Activated CD8-positive, alpha-beta memory T cell treated with anti-CD3 and anti-CD28 coated beads, Interleukin-2, amount 10 ng/mL, durations not matched to agents 7 days and 5 days (primary cell): ENCODE results near the gene CACNB1. TPM values are rescaled to one million over a fixed set of nuclear protein-coding genes. Genes with fewer than 3 reads are reported as not detected.

Experiments
- ATAC-seq: fragments of 150-1000 bp; cut with Tn5 transposase; one replicate; pipeline ENCODE4 v1.10.0; 2021; ENCODE audit warnings: moderate library complexity
- CTCF ChIA-PET: fragments of 350-600 bp; sonication (Branson Sonifier 250); formaldehyde crosslinking; loops from one replicate; lab custom pipeline; 2021; ENCODE audit warnings: antibody characterized with exemption; lab: Charles Lee
- DNase-seq: peaks from one replicate; pipeline ENCODE4 v3.0.0-alpha.2; 2020
- H3K27ac Mint-ChIP-seq: one replicate; pipeline ENCODE4 v1.8.0; 2021; ENCODE audit warnings: mild to moderate bottlenecking, mixed read lengths
- H3K27me3 Mint-ChIP-seq: one replicate; pipeline ENCODE4 v1.8.0; 2021; ENCODE audit warnings: mixed read lengths
- H3K36me3 Mint-ChIP-seq: one replicate; pipeline ENCODE4 v1.8.0; 2021; ENCODE audit warnings: mild to moderate bottlenecking, mixed read lengths
- H3K4me1 Mint-ChIP-seq: one replicate; pipeline ENCODE4 v1.8.0; 2021; ENCODE audit warnings: mixed read lengths
- H3K4me3 Mint-ChIP-seq: one replicate; pipeline ENCODE4 v1.8.0; 2021; ENCODE audit warnings: mild to moderate bottlenecking, moderate library complexity, mixed read lengths
- H3K9me3 Mint-ChIP-seq: one replicate; pipeline ENCODE4 v1.8.0; 2022; ENCODE audit warnings: low read depth, mixed read lengths
- total RNA-seq, 2 experiments: library from RNA; stranded (reverse); gene quantifications; one replicate each; pipeline ENCODE4 v1.2.3, GENCODE V29; 2021

The CACNB1 gene
- total RNA-seq, 2 experiments from 2014 or later, result 21.0 to 32.9 TPM

DNA sequence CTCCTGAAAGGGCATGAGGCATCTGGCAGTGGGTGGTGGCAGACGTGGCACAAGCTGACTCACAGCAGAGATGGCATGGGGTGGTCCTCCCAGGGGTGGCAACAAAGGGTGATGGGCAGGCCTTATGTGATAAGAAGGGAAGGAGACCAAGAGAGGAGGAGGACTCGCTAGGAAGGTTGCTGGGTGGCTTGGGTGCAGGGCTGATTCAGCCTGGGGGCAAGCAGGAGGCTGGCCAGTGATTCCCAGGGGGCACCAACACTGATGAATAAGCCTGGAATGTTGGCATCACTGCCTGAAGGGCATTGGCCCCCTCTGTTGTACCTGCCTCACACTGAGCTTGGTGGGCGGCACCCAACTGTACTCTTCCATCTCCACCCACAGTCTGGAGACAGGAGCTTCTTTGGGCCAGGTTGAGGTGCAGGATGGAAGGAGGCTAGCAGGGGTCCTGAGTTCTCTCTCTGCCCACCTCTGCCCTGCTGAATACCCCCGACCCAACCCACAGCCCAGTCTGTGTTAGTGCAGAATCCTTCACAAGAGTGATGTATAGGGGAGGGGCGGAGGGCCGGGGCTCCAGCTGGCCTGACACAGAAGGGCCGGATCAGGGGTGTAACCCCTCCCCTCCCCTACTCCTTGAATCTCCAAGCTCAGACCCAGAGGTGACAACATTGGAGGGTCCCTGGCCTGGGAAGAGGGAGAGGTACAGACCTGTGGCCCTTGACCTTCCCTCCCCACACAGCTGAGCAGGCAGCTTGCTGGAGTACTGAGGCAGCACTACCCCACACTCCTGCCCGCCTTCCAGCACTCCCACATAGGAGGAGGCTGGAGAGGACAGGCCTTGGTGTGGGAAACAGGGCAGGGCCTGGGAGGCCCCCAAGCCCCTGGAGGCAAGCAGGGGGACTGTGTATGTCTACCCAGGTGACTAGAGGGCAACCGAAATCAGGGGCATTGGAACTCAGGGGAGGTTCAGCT is 25.7 kb upstream of the CACNB1 start:
- no peak overlapping the region for H3K27ac Mint-ChIP-seq
- peaks cover 49% of the 10 kb centered on the region for H3K27me3 Mint-ChIP-seq
- no peak overlapping the region for H3K4me3 Mint-ChIP-seq
- peaks cover 8% of the 10 kb centered on the region for H3K4me1 Mint-ChIP-seq
- CTCF ChIA-PET, result interaction anchor here (0.7 to 30.8 kb wide), 3 partner anchors 16 to 48 kb away, joined by 4 to 670 read pairs (median 4); no protein-coding TSS in a partner anchor
- DNase-seq, result no peak
- H3K36me3 Mint-ChIP-seq, result no peaks in the 10 kb centered on the region
- no peak for ATAC-seq
- H3K9me3 Mint-ChIP-seq, result no peaks in the 10 kb centered on the region

DNA sequence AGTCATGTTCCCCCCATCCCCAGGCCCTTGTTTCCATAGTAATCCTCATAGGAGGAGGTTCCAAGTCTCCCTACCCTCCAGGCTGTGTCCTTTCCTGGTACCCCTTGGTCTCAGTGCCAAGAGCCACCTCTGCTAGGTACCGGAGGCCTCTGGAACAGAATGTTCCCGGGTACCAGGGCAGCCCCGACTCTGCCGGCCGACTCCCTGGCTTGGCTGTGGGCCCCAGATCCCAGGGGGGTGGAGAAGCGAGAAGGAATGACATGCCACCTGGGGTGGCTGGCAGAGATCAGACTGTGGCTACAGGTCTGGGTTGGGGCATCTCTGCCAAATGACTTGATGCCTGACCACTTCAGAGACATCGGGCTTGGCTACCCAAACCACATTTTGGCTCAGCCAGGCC is 24.7 kb upstream of the CACNB1 start:
- CTCF ChIA-PET, result interaction anchor here (30.8 kb wide), 1 partner anchor 17 kb away, joined by 670 read pairs; no protein-coding TSS in a partner anchor
- DNase-seq, result no peak
- Mint-ChIP-seq H3K27me3 (peaks cover 49% of the 10 kb centered on the region), H3K4me1 (peaks cover 10% of the 10 kb centered on the region), H3K27ac (no peak overlapping the region), H3K4me3 (no peak overlapping the region), H3K36me3 (no peaks in the 10 kb centered on the region), H3K9me3 (no peaks in the 10 kb centered on the region)
- no peak for ATAC-seq

DNA sequence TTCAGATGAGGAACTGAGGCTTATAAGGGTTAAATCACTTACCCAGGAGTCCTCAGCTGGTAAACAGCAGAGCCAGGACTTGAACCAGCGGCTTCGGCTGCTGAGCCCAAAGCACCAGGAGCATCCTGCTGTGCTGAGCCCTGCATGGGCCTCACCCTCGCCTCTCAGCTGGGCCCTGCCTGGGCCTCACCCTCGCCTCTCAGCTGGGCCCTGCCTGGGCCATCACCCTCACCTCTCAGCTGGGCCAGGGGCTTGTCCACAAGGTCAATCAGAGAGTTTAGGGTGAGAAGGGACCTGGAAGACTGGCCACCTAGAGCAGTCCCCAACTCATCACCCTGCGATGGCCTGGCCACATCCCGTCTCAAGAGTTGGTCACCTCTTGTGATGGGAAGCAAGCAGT is 24.1 kb upstream of the CACNB1 start:
- CTCF ChIA-PET, result interaction anchor here (30.8 kb wide), 1 partner anchor 18 kb away, joined by 670 read pairs; no protein-coding TSS in a partner anchor
- no peaks in the 10 kb centered on the region for H3K36me3 Mint-ChIP-seq

DNA sequence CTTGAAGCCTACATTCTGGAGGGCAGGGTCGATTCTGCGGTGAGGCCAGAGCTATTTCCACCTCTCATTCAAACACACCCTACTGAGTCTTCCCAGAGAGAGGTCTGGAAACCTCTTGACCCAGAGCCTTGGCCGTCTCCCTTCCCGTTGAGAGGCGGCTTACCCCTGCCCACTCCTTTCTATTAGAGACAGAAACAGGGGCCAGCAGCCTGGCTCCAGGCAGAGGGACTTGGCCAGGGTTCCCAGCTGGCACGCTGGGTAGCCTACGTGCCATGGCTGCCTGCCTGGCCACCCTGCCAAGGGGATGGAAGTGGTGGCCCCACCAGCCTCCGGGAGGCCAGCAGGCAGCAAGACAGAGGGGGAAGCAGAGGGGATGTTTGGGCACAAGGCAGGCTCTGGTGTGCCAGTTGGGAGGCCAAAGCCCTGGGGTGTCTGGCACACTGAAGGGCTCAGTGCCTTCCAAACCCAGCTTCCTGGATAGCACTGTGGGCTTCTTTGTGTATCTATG is 22.2 kb upstream of the CACNB1 start:
- CTCF ChIA-PET, result interaction anchor here (1.5 to 30.8 kb wide), 2 partner anchors 13 to 20 kb away, joined by 5 to 670 read pairs; no protein-coding TSS in a partner anchor
- Mint-ChIP-seq H3K36me3 (no peaks in the 10 kb centered on the region), H3K4me3 (no peak overlapping the region), H3K9me3 (no peaks in the 10 kb centered on the region), H3K4me1 (peaks cover 3% of the 10 kb centered on the region), H3K27ac (no peak overlapping the region), H3K27me3 (peaks cover 55% of the 10 kb centered on the region)
- ATAC-seq (no peak), DNase-seq (no peak)

More for the DNA sequence above, 24.1 kb upstream of the CACNB1 start:
- ATAC-seq (no peak), DNase-seq (no peak)
- Mint-ChIP-seq H3K9me3 (no peaks in the 10 kb centered on the region), H3K4me3 (no peak overlapping the region), H3K4me1 (peaks cover 10% of the 10 kb centered on the region), H3K27me3 (peaks cover 52% of the 10 kb centered on the region), H3K27ac (no peak overlapping the region)

DNA sequence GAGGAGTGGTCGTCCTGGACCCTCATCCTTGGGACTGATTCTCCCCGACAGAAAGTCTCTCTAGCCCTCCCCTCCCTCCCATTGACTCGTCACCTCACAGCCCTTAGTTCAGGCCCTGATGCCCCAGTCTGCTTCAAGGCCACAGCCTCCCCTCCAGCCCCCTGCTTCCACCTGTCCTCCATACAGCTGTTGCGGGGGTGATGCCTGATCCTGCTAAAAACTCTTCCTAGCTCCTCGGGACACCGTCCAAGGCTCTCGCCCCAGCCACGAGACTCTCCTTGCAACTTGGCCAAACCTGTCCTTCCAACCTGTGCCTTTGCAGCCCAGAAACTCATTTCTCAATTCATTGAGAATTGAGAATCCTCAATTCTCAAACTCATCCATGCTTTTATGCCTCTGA is 21.4 kb upstream of the CACNB1 start:
- DNase-seq (no peak), ATAC-seq (no peak)
- no peaks in the 10 kb centered on the region for H3K36me3 Mint-ChIP-seq
- no peaks in the 10 kb centered on the region for H3K9me3 Mint-ChIP-seq
- H3K27me3 Mint-ChIP-seq, result peaks cover 47% of the 10 kb centered on the region
- CTCF ChIA-PET, result interaction anchor here (1.5 to 30.8 kb wide), 3 partner anchors 12 to 20 kb away, joined by 5 to 670 read pairs (median 7); no protein-coding TSS in a partner anchor
- H3K4me3 Mint-ChIP-seq, result no peak overlapping the region
- peaks cover 2% of the 10 kb centered on the region for H3K4me1 Mint-ChIP-seq
- H3K27ac Mint-ChIP-seq, result no peak overlapping the region

DNA sequence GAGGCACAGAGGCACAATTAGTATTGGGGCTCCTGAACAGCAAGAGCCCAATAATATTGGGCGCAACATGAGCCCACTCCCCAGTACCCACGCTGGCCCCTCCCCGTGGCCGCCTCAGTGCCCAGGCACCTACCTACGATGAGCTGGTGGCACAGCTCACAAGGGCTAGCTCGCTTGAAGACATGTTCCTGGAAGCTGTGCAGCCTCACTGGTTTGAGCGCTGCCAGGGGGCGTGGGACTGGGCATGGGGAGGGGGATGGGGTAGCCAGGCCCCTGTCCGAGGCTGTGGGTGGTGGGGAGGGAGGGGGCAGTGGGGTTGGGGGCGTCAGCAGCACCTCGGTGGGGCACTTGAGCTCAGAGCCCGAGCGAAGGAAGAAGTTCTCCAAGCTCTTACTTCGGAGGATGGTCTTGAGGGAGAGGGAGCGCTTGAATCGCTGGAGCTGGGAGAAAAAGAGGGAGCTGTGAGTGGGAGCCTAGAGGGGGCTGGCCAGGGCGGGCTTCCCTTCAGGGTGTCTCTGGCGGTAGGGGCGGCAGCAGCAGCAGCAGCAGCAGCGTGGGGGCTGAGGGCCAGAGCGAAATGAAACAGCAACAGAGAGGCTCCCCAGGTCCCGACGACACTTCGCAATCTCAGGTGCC is 20.4 kb upstream of the CACNB1 start:
- Mint-ChIP-seq H3K27ac (no peak overlapping the region), H3K4me1 (peaks cover 2% of the 10 kb centered on the region), H3K36me3 (no peaks in the 10 kb centered on the region), H3K9me3 (no peaks in the 10 kb centered on the region), H3K4me3 (no peak overlapping the region), H3K27me3 (peaks cover 37% of the 10 kb centered on the region)
- ATAC-seq, result no peak
- no peak for DNase-seq
- CTCF ChIA-PET, result interaction anchor here (0.8 to 30.8 kb wide), 3 partner anchors 11 to 53 kb away, joined by 3 to 670 read pairs (median 7); no protein-coding TSS in a partner anchor

DNA sequence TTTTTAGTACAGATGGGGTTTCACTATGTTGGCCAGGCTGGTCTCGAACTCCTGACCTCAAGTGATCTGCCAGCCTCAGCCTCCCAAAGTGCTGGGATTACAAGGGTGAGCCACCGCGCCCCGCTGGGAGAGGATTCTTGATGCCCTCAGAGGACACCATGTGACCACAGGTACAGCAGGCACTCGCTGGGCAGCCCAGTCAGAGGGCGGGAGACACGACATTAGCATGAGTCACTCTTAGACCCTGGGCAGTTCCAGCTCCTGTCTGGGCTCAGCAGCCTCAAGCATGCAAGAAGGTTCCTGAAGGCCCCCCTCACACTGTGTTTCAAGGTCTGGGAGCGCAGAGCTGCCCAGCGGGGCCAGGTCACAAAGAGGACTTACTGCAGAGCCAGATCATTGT is 16.4 kb upstream of the CACNB1 start:
- Mint-ChIP-seq H3K4me1 (peaks cover 7% of the 10 kb centered on the region), H3K36me3 (no peaks in the 10 kb centered on the region), H3K4me3 (no peak overlapping the region), H3K27me3 (peaks cover 45% of the 10 kb centered on the region), H3K27ac (no peak overlapping the region), H3K9me3 (no peaks in the 10 kb centered on the region)
- CTCF ChIA-PET, result interaction anchor here (30.8 kb wide), 1 partner anchor 25 kb away, joined by 670 read pairs; no protein-coding TSS in a partner anchor
- DNase-seq (no peak), ATAC-seq (no peak)

DNA sequence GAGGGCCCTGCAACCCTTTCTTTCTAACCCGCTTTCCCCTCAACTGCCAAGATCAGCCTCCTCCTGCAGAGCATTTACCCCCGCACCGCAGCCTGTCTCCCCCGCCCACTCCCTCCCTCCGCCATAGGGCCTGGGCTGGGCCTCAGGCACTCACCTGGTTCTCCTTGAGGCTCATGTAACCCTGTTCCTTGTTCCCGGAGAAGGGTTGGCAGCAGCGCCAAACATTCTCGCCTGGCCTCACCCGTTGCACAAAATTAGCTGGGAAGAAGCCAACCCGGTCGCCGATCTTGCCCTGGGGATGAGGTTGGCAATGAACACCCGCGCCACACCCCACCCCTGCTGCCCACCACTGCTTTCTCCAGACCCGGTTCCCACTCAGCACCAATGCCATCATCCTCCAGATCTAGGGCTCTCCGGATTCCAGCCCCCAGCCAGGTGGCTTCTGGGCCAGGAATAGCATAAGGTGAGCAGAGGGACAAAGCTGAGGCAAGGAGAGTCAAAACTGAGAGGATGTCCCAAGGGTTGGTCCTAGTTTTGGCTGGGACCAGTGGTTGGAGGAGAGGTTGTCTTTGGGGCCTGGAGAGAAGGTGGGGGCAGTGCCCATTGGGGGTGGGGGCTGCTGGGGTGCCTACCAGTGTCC is 15.5 kb upstream of the CACNB1 start:
- no peak overlapping the region for H3K27ac Mint-ChIP-seq
- ATAC-seq, result no peak
- DNase-seq, result no peak
- peaks cover 5% of the 10 kb centered on the region for H3K4me1 Mint-ChIP-seq
- no peak overlapping the region for H3K4me3 Mint-ChIP-seq
- CTCF ChIA-PET, result interaction anchor here (30.8 kb wide), 1 partner anchor 26 kb away, joined by 670 read pairs; no protein-coding TSS in a partner anchor
- peaks cover 45% of the 10 kb centered on the region for H3K27me3 Mint-ChIP-seq
- no peaks in the 10 kb centered on the region for H3K9me3 Mint-ChIP-seq
- no peaks in the 10 kb centered on the region for H3K36me3 Mint-ChIP-seq

DNA sequence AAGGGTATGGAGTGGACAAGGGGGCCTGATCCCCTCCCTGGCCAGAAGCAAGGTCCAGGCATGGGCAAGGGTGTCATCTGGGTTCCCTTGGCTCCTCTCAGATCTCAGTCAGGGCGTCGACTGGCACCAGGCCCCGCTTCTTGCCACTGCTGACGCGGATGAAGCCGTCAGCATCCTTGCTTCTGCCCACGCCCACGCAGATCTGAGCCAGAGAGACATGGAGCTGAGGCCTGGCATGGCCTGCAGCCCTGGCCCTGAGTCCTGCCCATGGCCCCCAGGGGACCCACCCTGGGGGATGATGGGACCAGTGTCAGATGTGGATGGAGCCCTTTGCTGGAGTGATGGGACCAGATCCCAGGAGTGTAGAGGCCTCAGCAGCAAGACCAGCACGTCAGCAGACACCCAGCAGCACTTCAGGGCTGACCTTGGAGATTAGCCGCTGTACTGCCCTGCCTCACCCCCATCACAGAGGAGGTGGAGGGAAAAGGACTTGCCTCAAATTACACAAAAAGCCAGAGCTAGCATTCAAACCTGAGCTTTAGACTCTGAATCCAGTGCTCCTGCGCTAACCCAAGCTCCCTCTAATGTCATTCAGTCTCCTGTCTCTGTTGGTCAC is 14.8 kb upstream of the CACNB1 start:
- no peak for ATAC-seq
- H3K27me3 Mint-ChIP-seq, result peaks cover 40% of the 10 kb centered on the region
- no peak overlapping the region for H3K4me3 Mint-ChIP-seq
- peaks cover 5% of the 10 kb centered on the region for H3K4me1 Mint-ChIP-seq
- no peak overlapping the region for H3K27ac Mint-ChIP-seq
- H3K9me3 Mint-ChIP-seq, result no peaks in the 10 kb centered on the region
- no peak for DNase-seq
- CTCF ChIA-PET, result interaction anchor here (30.8 kb wide), 1 partner anchor 27 kb away, joined by 670 read pairs; no protein-coding TSS in a partner anchor
- no peaks in the 10 kb centered on the region for H3K36me3 Mint-ChIP-seq

DNA sequence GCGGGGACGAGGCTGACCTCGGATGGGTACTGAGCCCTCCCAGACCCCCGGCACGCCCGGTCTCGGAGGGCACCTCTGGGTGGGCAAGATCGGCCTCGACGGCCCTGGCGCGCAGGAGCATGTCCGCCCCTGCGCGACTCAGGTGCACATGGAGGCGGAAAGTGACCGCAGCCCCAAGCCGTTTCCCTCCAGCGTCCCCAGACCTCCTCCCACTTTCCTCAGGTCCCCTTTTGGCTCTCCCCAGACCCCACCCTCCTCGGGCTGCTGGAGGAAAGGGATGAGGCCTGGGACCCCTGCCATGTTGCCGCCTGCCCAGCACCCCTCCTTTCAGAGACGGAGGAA is 12.6 kb upstream of the CACNB1 start:
- Mint-ChIP-seq H3K36me3 (peaks cover 2% of the 10 kb centered on the region), H3K4me1 (peaks cover 12% of the 10 kb centered on the region), H3K9me3 (no peaks in the 10 kb centered on the region), H3K27ac (no peak overlapping the region), H3K27me3 (peaks cover 22% of the 10 kb centered on the region), H3K4me3 (peak overlapping the region; percentile 9)
- CTCF ChIA-PET, result interaction anchor here (1.2 to 30.8 kb wide), 3 partner anchors 17 to 56 kb away, joined by 3 to 670 read pairs (median 4); no protein-coding TSS in a partner anchor
- ATAC-seq (no peak), DNase-seq (no peak)

DNA sequence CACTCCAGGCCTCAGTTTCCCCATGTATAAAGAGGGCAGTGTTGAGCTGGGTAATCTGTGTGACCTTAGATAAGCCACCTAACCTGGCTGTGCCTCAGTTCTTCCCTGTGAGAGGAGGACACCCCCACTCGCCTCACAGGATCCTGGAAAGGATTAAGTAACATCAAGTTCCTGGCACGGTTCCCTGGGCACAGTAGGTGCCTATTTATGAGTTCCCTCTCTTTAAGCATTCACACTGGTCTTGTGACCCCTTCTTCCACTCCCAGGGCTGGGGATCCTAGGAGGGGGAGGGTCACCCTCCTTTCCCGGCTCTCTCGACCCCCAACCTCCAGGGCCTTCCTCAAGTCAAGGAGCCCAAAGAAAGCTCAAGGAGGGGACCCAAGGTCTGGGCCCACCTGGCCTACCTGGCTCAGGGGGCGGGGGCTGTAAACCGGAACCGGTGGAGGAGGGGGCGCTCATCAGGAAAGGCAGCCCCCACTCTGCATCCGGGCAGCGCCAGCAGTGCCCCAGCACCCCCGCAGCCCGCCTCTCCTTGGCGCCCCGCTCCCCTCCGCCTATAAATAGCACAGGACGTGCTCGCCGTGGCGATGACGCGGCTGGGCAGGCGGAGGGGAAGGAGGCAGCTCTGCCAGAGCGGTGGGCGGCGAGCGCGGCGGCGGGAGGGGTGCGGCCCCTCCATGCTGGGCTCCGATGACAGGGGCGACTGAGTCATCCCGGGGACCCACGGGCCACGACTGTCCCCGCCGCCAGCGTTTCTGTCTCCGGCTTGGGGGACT is 12.0 kb upstream of the CACNB1 start:
- ATAC-seq (peak; percentile 65), DNase-seq (peak; percentile 79)
- H3K9me3 Mint-ChIP-seq, result no peaks in the 10 kb centered on the region
- H3K27ac Mint-ChIP-seq, result no peak overlapping the region
- peaks cover 12% of the 10 kb centered on the region for H3K4me1 Mint-ChIP-seq
- peak overlapping the region; percentile 9 for H3K4me3 Mint-ChIP-seq
- peaks cover 6% of the 10 kb centered on the region for H3K36me3 Mint-ChIP-seq
- peaks cover 22% of the 10 kb centered on the region for H3K27me3 Mint-ChIP-seq
- CTCF ChIA-PET, result interaction anchor here (0.7 to 30.8 kb wide), 5 partner anchors 9 to 226 kb away, joined by 3 to 670 read pairs (median 4); partner anchors contain the start of gene RPL19
